Nephron progenitor cell (in vitro differentiated cells): ENCODE measurements around the gene TRABD2B.

Experiments
- DNase-seq: peaks from one replicate; pipeline ENCODE4 v3.0.0; 2021
- H3K27ac Mint-ChIP-seq: 2 replicates; pipeline ENCODE4 v1.8.0; 2021; ENCODE audit warnings: mild to moderate bottlenecking, moderate library complexity, mixed read lengths
- H3K27me3 Mint-ChIP-seq: 2 replicates; pipeline ENCODE4 v1.8.0; 2021; ENCODE audit warnings: mild to moderate bottlenecking, low read depth, mixed read lengths; ENCODE audit not compliant: poor library complexity
- H3K36me3 Mint-ChIP-seq: 2 replicates; pipeline ENCODE4 v1.8.0; 2021; ENCODE audit warnings: low read depth, mixed read lengths
- H3K4me1 Mint-ChIP-seq: 2 replicates; pipeline ENCODE4 v1.8.0; 2021; ENCODE audit warnings: mixed read lengths
- H3K4me3 Mint-ChIP-seq: 2 replicates; pipeline ENCODE4 v1.8.0; 2021; ENCODE audit warnings: mild to moderate bottlenecking, moderate library complexity, mixed read lengths
- H3K9me3 Mint-ChIP-seq: 2 replicates; pipeline ENCODE4 v1.8.0; 2021; ENCODE audit warnings: mild to moderate bottlenecking, moderate library complexity, mixed read lengths
- TF ChIP-seq, protein P1 (sequence below): fragments of 200-600 bp; sonication (generic); IDR thresholded peaks from 2 replicates; pipeline ENCODE4 v1.5.0; 2021; ENCODE audit warnings: antibody characterized with exemption

The TRABD2B gene

DNA sequence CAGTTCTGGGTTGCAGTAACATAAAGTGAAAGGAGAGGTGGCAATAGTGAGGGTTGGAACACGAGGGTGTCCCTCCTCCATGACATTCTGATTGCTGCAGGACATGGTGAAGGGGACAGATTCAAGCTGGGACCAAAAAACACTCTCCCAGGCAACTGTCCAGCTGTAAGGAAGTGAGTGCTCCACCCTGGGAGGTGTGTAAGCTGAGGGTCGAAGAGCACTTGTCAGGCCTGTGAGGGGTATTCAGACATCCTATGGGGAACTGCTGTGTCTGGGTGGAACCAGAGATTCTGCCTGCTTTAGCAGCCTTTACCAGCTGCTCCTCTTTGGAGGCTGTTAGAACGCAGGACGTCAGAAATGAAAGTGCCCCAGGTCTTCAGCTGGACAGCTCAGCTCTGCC is 212.1 kb downstream of the TRABD2B start:
- Mint-ChIP-seq H3K27ac (no peak overlapping the region), H3K27me3 (peaks cover 28% of the 10 kb centered on the region), H3K9me3 (no peaks in the 10 kb centered on the region), H3K4me1 (peaks cover 45% of the 10 kb centered on the region), H3K36me3 (peaks cover 33% of the 10 kb centered on the region), H3K4me3 (no peak overlapping the region)
- no peak for DNase-seq
- TF ChIP-seq, protein P1, sequence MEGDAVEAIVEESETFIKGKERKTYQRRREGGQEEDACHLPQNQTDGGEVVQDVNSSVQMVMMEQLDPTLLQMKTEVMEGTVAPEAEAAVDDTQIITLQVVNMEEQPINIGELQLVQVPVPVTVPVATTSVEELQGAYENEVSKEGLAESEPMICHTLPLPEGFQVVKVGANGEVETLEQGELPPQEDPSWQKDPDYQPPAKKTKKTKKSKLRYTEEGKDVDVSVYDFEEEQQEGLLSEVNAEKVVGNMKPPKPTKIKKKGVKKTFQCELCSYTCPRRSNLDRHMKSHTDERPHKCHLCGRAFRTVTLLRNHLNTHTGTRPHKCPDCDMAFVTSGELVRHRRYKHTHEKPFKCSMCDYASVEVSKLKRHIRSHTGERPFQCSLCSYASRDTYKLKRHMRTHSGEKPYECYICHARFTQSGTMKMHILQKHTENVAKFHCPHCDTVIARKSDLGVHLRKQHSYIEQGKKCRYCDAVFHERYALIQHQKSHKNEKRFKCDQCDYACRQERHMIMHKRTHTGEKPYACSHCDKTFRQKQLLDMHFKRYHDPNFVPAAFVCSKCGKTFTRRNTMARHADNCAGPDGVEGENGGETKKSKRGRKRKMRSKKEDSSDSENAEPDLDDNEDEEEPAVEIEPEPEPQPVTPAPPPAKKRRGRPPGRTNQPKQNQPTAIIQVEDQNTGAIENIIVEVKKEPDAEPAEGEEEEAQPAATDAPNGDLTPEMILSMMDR, result no peak

DNA sequence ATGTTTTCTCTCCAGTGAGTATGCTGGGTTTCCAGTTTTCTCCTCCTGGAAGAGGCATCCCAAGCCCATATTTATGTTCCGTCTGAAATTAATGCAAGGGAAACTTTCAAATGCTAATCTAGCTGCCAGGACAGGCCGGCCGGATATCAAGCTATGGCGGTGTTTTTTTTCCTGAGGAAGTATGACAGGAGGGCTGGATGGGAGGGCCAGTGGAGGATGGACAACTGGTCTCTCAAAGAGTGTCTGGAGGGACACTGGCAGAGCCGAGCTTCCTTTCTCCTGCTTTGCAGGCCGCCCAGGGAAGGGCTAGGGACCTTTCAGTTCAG is 212.7 kb downstream of the TRABD2B start:
- TF ChIP-seq, protein P1, result no peak
- peaks cover 29% of the 10 kb centered on the region for H3K27me3 Mint-ChIP-seq
- H3K4me3 Mint-ChIP-seq, result no peak overlapping the region
- no peaks in the 10 kb centered on the region for H3K9me3 Mint-ChIP-seq
- H3K27ac Mint-ChIP-seq, result no peak overlapping the region
- no peak for DNase-seq
- H3K4me1 Mint-ChIP-seq, result peaks cover 49% of the 10 kb centered on the region
- peaks cover 29% of the 10 kb centered on the region for H3K36me3 Mint-ChIP-seq

DNA sequence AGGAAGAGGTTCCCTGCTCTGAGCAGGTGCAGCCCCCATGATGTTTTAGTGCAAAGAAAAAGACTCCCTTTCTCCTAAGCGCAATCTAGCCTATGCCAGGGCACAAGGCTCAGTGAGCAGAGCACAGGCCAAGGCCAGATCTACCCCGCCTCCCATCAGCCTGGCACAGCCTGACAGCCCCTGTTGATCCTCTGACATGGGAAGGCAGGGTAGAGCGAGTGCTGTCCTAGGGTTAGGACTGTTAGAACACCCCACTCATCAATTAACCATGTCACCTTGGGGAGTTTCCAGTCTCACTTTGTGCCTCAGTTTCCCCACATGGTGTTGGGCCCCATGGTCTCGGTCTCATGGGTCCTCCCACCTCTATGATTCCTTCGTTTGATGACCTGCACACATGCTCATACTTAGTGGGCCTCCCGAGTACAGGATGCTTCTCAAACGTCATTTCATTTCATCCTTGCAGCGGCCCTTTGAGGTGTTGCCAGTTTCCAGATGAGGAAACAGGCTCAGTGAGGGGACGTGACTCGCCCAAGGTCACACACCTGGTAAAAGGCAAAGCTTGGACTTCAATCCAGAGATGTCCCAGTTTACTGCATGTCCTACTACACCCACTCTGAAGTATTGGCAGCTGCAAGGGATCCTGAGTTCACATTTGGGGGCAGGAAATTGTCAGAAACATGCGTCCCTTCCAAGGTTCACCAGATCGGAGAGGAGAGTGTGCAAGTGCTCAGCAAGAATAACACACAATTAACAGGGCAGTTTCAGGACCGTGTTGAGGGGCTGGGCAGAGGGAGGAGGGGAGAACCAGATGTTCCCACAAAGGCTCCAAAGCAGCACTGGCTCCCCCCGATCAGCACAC is 213.3 kb downstream of the TRABD2B start:
- peaks cover 24% of the 10 kb centered on the region for H3K36me3 Mint-ChIP-seq
- H3K9me3 Mint-ChIP-seq, result no peaks in the 10 kb centered on the region
- no peak for DNase-seq
- peaks cover 49% of the 10 kb centered on the region for H3K4me1 Mint-ChIP-seq
- TF ChIP-seq, protein P1, result no peak
- H3K27ac Mint-ChIP-seq, result no peak overlapping the region
- no peak overlapping the region for H3K4me3 Mint-ChIP-seq
- peaks cover 28% of the 10 kb centered on the region for H3K27me3 Mint-ChIP-seq

DNA sequence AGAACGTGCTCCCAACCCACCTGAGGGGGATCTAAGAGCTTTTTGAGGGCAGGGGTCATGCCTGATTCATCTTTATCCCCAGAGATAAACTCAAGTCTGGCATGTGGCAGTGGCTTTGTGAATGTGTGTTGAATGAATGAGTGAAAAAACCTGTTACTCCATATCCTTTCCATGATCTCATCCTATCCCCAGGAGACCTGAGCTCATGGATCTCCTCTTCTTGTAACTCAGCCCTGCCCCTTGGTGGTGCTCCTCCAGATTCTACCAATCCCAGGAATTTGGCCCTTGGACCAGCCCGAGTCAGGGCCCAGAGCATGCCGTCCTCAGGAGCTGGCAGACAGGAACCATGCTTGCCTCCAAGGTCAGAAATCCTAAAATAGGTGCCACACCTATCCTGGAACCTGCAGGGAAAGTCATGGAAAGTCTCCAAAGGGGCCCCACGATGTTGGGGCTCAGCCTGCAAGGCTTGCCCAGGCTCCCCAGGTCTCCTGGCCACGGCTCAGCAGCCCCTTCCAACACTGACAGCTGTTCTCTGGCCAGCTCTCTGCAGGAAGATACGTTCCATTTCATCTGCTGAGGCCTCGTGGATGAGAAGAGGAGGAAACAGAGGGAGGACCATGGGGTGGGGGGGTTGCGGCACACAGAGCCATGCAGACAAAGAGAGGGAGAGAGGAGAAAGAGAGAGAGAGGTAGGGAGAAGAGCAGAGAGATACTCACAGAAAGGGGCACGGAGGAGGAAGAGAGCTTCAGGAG is 214.6 kb downstream of the TRABD2B start:
- TF ChIP-seq, protein P1, result no peak
- H3K4me3 Mint-ChIP-seq, result no peak overlapping the region
- H3K27ac Mint-ChIP-seq, result no peak overlapping the region
- peaks cover 45% of the 10 kb centered on the region for H3K4me1 Mint-ChIP-seq
- H3K36me3 Mint-ChIP-seq, result peaks cover 14% of the 10 kb centered on the region
- H3K9me3 Mint-ChIP-seq, result no peaks in the 10 kb centered on the region
- H3K27me3 Mint-ChIP-seq, result peaks cover 28% of the 10 kb centered on the region
- no peak for DNase-seq

GRCh38 chr1:47781171-47781959 is 215.8 kb downstream of the TRABD2B start:
- DNase-seq, result no peak
- TF ChIP-seq, protein P1, result no peak
- Mint-ChIP-seq H3K27me3 (peaks cover 24% of the 10 kb centered on the region), H3K9me3 (no peaks in the 10 kb centered on the region), H3K36me3 (peaks cover 10% of the 10 kb centered on the region), H3K27ac (no peak overlapping the region), H3K4me3 (no peak overlapping the region), H3K4me1 (peaks cover 52% of the 10 kb centered on the region)
